ENCODE results near the gene FMNL2.

The FMNL2 gene

DNA sequence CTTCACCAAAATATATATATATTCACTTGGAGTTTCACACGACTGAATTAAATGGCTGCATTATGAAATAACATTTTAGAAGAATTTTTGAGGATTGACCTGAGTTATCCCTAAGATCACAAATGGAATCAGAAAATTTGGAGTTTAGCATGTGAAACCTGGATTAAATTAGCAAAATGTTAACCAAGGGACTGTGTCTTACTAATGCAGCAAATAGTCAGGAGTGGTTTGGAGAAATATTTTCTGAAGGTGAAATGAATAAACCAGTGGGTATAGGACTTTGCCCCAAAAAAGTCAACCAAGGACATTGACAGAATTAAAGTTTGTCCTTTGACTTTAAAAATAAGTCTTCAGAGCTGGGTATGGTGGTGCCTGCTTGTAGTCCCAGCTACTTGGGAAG is 271.1 kb downstream of the FMNL2 start:
- ChIA-PET CTCF (interaction anchor here (0.6 kb wide), 1 partner anchor 435 kb away, joined by 3 read pairs; no protein-coding TSS in a partner anchor), POLR2A (no interaction called here)
- no peak for DNase-seq (ENCODE audit: extremely low spot score)
- TF ChIP-seq FOXM1 (IDR thresholded peaks at IDR 0.05; ENCODE audit: borderline replicate concordance): no peak
- no peak for TF ChIP-seq ARNT (IDR thresholded peaks at IDR 0.05)
- TF ChIP-seq HDGF (IDR thresholded peaks at IDR 0.05; ENCODE audit: borderline replicate concordance): no peak
- TF ChIP-seq, protein P1, sequence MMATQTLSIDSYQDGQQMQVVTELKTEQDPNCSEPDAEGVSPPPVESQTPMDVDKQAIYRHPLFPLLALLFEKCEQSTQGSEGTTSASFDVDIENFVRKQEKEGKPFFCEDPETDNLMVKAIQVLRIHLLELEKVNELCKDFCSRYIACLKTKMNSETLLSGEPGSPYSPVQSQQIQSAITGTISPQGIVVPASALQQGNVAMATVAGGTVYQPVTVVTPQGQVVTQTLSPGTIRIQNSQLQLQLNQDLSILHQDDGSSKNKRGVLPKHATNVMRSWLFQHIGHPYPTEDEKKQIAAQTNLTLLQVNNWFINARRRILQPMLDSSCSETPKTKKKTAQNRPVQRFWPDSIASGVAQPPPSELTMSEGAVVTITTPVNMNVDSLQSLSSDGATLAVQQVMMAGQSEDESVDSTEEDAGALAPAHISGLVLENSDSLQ (IDR thresholded peaks at IDR 0.05): no peak

DNA sequence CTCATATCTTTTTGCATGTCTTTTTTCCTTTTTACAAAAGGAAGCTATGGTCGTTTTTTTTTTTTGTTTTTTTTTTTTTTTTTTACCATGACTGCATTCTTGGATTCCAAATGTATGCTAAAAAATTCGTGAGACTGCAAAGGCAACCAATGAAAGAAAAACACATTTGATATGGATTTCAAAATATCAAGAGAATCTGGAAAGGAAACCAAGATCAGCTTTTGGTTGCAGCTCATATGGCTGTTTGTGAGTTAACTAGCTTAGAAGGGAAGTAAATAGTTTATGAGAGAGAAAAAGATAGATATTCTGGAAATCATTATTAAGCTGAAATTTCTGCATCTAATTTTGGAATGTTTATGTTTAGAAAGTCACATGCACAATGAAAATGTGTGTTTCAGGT is 272.0 kb downstream of the FMNL2 start:
- DNase-seq (ENCODE audit: extremely low spot score): no peak
- ChIA-PET POLR2A (no interaction called here), CTCF (interaction anchor here (0.7 kb wide), 1 partner anchor 419 kb away, joined by 5 read pairs; no protein-coding TSS in a partner anchor)
- TF ChIP-seq LEF1 (IDR thresholded peaks at IDR 0.05; ENCODE audit: borderline replicate concordance): no peak
- TF ChIP-seq L3MBTL2 (conservative IDR thresholded peaks at IDR 0.05): no peak
- no peak for TF ChIP-seq ELF4 (IDR thresholded peaks at IDR 0.05)

DNA sequence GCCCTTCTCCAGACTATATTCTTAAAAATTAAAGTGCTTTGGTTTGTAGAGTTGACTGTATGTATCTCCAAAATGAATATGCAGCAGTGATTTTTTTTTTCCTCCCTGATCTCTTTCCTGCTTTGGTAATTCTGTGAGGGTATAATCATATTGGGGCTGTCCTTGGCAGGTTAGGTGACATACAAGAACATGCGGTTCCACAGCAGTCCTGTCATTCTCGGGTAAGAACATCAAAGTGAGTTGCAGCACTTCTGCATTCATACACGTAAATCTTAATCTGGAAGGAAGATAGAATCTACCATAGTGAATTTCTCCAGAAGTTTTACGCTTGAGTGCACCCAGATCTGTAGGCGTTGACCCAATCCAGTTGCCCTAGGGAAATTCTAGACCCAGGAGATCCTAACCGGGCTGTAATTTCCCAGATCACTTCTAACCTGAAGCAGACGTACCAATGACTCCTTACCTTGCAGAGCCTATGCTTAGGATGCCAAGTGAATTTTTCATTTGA is 272.9 kb downstream of the FMNL2 start:
- no peak for DNase-seq (ENCODE audit: extremely low spot score)
- CTCF ChIA-PET: no interaction called here
- POLR2A ChIA-PET: no interaction called here
- TF ChIP-seq FOXM1 (IDR thresholded peaks at IDR 0.05; ENCODE audit: borderline replicate concordance) (no peak), TARDBP (IDR thresholded peaks at IDR 0.05) (no peak), SP1 (IDR thresholded peaks at IDR 0.05) (no peak), BHLHE40 (IDR thresholded peaks at IDR 0.05; ENCODE audit: borderline replicate concordance) (no peak), CTBP1 (IDR thresholded peaks at IDR 0.05; ENCODE audit: borderline replicate concordance) (no peak), ELF4 (IDR thresholded peaks at IDR 0.05) (no peak), NFRKB (IDR thresholded peaks at IDR 0.05) (no peak), FOXK2 (IDR thresholded peaks at IDR 0.05) (no peak), HDGF (IDR thresholded peaks at IDR 0.05; ENCODE audit: borderline replicate concordance) (no peak), LEF1 (IDR thresholded peaks at IDR 0.05; ENCODE audit: borderline replicate concordance) (no peak), ARNT (IDR thresholded peaks at IDR 0.05) (no peak), SUZ12 (IDR thresholded peaks at IDR 0.05) (no peak), L3MBTL2 (conservative IDR thresholded peaks at IDR 0.05) (no peak), ZNF384 (IDR thresholded peaks at IDR 0.05) (no peak), FOXA1 (IDR thresholded peaks at IDR 0.05) (no peak)
- TF ChIP-seq, protein P1 (IDR thresholded peaks at IDR 0.05): no peak

DNA sequence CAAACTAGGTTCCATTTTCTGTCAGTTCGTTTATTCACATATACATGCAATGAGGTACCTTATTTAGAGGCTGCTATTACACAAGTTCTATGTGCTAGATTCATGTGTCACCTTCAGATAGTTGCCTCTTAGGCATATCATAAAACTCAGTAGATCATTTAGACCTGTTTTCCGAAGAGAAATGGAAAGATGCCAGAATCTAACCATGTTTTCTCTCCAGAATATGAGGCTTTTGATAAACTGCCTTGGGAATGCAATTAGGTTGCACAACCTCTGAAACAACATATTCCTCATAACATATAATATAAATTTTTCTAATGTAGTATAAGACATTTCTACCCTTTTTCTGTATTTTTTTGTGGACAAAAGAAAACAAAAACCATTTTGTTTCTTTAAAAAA is 274.2 kb downstream of the FMNL2 start:
- TF ChIP-seq, protein P1 (IDR thresholded peaks at IDR 0.05): no peak
- no peak for TF ChIP-seq SUZ12 (IDR thresholded peaks at IDR 0.05)
- no peak for TF ChIP-seq FOXM1 (IDR thresholded peaks at IDR 0.05; ENCODE audit: borderline replicate concordance)
- TF ChIP-seq ELF4 (IDR thresholded peaks at IDR 0.05): no peak
- TF ChIP-seq HDGF (IDR thresholded peaks at IDR 0.05; ENCODE audit: borderline replicate concordance): no peak
- no peak for TF ChIP-seq ZNF384 (IDR thresholded peaks at IDR 0.05)
- no peak for TF ChIP-seq L3MBTL2 (conservative IDR thresholded peaks at IDR 0.05)
- TF ChIP-seq FOXA1 (IDR thresholded peaks at IDR 0.05): no peak
- TF ChIP-seq TARDBP (IDR thresholded peaks at IDR 0.05): no peak
- no peak for TF ChIP-seq SP1 (IDR thresholded peaks at IDR 0.05)
- no peak for TF ChIP-seq CTBP1 (IDR thresholded peaks at IDR 0.05; ENCODE audit: borderline replicate concordance)
- TF ChIP-seq NFRKB (IDR thresholded peaks at IDR 0.05): no peak
- TF ChIP-seq LEF1 (IDR thresholded peaks at IDR 0.05; ENCODE audit: borderline replicate concordance): no peak
- CTCF ChIA-PET: interaction anchor here (1.1 kb wide), 1 partner anchor 27 kb away, joined by 3 read pairs; no protein-coding TSS in a partner anchor
- DNase-seq (ENCODE audit: extremely low spot score): no peak
- POLR2A ChIA-PET: no interaction called here

DNA sequence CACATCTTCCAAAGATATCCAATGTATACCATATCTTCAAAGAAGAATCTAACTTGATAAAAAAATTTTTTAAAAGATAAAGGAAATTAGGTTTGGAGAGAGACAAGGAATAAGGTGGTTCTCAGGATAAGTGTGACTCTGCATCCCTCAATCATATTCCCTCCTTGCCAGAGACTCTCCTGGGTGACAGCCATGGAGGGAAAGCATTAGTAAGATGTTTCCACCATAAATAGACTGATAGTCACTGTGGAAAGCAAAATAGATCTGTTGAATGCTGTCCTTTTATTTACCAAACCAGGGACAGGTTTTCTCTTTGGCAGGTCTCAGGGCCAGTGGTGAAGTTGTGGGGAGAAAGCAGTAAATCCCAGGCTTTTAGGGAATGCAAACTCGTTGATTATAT is 274.7 kb downstream of the FMNL2 start:
- ChIA-PET POLR2A (no interaction called here), CTCF (interaction anchor here (1.1 kb wide), 1 partner anchor 26 kb away, joined by 3 read pairs; no protein-coding TSS in a partner anchor)
- TF ChIP-seq FOXM1 (IDR thresholded peaks at IDR 0.05; ENCODE audit: borderline replicate concordance) (no peak), ELF4 (IDR thresholded peaks at IDR 0.05) (no peak), NFRKB (IDR thresholded peaks at IDR 0.05) (no peak), LEF1 (IDR thresholded peaks at IDR 0.05; ENCODE audit: borderline replicate concordance) (no peak), L3MBTL2 (conservative IDR thresholded peaks at IDR 0.05) (no peak), TARDBP (IDR thresholded peaks at IDR 0.05) (no peak), HDGF (IDR thresholded peaks at IDR 0.05; ENCODE audit: borderline replicate concordance) (no peak), CTBP1 (IDR thresholded peaks at IDR 0.05; ENCODE audit: borderline replicate concordance) (no peak)
- DNase-seq (ENCODE audit: extremely low spot score): no peak

DNA sequence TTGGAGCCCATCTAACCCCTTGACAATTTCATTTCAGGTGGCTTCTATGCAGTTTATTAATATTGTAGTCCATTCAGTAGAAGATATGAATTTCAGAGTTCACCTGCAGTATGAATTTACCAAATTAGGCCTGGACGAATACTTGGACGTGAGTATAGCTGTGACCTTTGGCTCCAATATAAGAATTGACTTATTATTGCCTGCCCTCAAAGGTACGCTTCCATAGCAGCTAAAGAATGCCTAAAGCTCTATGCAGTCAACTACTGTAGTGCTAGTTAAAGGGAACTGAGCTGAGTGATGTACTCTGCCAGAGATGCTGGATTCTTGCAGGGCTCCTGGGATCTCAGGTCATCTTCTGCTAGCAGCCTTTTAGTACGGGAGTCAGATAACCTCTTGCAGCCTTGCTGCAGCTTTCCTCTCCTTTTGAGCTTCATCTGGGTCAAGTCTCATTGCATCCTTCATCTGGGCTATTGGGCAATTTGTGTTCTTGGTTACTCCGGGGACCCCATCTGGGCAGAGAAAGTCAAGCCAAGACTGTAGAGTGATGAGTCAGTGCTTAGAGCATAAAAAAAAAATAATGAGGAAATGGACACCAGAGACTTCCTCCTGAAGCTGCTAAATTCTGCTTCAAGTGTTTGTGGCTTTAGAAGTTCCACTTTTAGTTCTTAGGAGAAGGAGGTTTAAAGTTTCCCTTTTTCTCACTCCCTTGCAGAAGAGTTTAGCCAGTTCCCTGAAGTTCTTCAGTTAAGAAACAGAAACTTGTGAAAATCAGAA is 276.7 kb downstream of the FMNL2 start:
- POLR2A ChIA-PET: no interaction called here
- TF ChIP-seq NFRKB (IDR thresholded peaks at IDR 0.05) (no peak), CTBP1 (IDR thresholded peaks at IDR 0.05; ENCODE audit: borderline replicate concordance) (no peak), LEF1 (IDR thresholded peaks at IDR 0.05; ENCODE audit: borderline replicate concordance) (no peak), FOXK2 (IDR thresholded peaks at IDR 0.05) (no peak), ELF4 (IDR thresholded peaks at IDR 0.05) (no peak), HDGF (IDR thresholded peaks at IDR 0.05; ENCODE audit: borderline replicate concordance) (no peak), FOXA1 (IDR thresholded peaks at IDR 0.05) (no peak), SUZ12 (IDR thresholded peaks at IDR 0.05) (no peak), ZNF384 (IDR thresholded peaks at IDR 0.05) (no peak), FOXM1 (IDR thresholded peaks at IDR 0.05; ENCODE audit: borderline replicate concordance) (no peak), SP1 (IDR thresholded peaks at IDR 0.05) (no peak), L3MBTL2 (conservative IDR thresholded peaks at IDR 0.05) (no peak), BHLHE40 (IDR thresholded peaks at IDR 0.05; ENCODE audit: borderline replicate concordance) (no peak), ARNT (IDR thresholded peaks at IDR 0.05) (no peak), TARDBP (IDR thresholded peaks at IDR 0.05) (no peak)
- TF ChIP-seq, protein P1 (IDR thresholded peaks at IDR 0.05): no peak
- CTCF ChIA-PET: no interaction called here
- no peak for DNase-seq (ENCODE audit: extremely low spot score)

Measured in HEK293T (cell line).